Rectal smooth muscle tissue (tissue), 1 donor: Measurements from ENCODE around the gene ZNF862.

Experiments
- H3K27ac ChIP-seq: one replicate; pipeline ENCODE4 v1.7.0; 2013; ENCODE audit warnings: low read depth, low read length, inconsistent platforms
- H3K27me3 ChIP-seq: one replicate; pipeline ENCODE4 v1.7.0; 2013; ENCODE audit warnings: low read length; ENCODE audit not compliant: control insufficient read depth, insufficient read depth
- H3K36me3 ChIP-seq: one replicate; pipeline ENCODE4 v1.7.0; 2013; ENCODE audit warnings: low read length; ENCODE audit not compliant: control insufficient read depth, insufficient read depth
- H3K4me1 ChIP-seq: one replicate; pipeline ENCODE4 v1.7.0; 2013; ENCODE audit warnings: low read length; ENCODE audit not compliant: control insufficient read depth, insufficient read depth
- H3K4me3 ChIP-seq: one replicate; pipeline ENCODE4 v1.7.0; 2013; ENCODE audit warnings: low read length
- H3K9ac ChIP-seq: one replicate; pipeline ENCODE4 v1.7.0; 2013; ENCODE audit warnings: low read length

The ZNF862 gene

DNA sequence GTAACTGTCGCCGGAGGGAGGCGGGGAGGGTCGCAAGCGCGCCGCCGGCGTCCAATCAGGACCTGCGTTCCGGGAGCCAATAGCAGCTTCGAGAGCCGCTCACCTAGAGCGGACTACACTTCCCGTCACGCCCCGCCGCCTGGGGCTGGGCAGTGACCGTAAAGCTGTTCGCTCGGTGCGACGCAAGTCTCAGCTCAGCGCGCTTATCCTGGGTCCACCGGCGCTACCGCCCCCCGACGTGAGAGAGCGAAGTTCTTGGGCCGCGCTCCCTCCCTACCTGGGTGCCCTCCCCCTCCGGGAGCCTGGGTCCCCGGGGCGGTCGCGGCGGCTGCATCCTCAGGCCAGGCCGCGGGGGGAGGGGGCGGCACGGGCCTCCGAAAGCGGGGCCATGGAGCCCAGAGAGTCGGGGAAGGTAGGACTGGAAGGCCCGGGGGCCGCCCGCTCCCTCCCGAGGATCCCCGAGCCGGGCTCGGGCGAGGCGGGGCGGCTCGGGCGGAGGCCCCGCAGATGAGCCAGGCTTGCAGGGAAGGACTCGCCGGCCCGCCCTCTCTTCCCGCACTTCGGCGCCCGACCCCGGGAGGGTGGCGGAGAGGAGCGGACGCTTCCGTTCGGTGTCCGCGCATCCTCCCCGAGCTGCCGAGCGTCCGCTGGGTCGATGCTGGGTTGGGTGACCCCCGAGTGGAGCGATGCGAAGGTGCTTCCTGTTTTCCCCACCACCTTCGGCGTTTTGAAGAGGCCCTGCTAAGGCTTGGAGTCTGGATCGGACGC, at the start of gene ZNF862:
Gene ZNF862, plus strand, starts transcription at position 152 of the 768 bp plus-strand sequence. Its CDS starts 237 bp downstream, at position 389.
- Histone ChIP-seq H3K27me3 (no peaks in the 10 kb centered on the region), H3K4me3 (peak within 1 kb of the TSS; percentile 72), H3K4me1 (peaks cover 10% of the 10 kb centered on the region), H3K36me3 (no peaks in the 10 kb centered on the region), H3K27ac (peak within 1 kb of the TSS; percentile 90), H3K9ac (peak within 1 kb of the TSS; percentile 42)

DNA sequence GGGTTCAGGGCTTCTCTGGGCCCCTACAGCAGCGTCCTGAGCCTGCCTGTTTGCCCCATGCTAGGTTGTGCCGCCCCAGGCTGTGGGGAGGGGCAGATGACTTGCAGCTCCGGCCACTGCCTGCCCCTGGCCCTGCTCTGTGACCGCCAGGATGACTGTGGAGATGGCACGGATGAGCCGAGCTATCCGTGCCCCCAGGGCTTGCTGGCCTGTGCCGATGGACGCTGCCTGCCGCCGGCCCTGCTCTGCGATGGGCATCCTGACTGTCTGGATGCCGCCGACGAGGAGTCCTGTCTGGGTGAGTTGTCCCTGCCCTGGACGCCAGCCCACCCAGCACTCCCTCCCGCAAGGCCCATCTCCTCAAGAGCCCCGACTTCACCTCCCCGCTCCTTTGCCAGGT, 49.1 kb upstream of the ZNF862 start:
- H3K4me1 ChIP-seq = no peaks in the 10 kb centered on the region
- no peak overlapping the region for H3K27ac ChIP-seq

DNA sequence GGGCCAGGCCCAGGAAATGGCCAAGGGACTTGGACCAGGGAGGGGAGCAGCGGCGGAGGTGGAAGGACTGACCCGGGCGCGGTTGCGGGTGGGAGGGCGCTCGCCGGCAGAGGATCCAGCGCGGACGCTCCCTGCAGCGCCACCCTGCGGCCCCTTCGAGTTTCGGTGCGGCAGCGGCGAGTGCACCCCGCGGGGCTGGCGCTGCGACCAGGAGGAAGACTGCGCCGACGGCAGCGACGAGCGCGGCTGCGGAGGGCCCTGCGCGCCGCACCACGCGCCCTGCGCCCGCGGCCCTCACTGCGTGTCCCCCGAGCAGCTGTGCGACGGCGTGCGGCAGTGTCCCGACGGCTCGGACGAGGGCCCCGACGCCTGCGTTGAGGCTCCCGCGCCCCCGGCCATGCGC, 48.0 kb upstream of the ZNF862 start:
- Histone ChIP-seq H3K27ac (no peak overlapping the region), H3K36me3 (no peaks in the 10 kb centered on the region), H3K4me3 (no peak overlapping the region), H3K4me1 (no peaks in the 10 kb centered on the region), H3K27me3 (peaks cover 26% of the 10 kb centered on the region), H3K9ac (no peak overlapping the region)

More for the DNA sequence above, 49.1 kb upstream of the ZNF862 start:
- Histone ChIP-seq H3K27me3 (peaks cover 26% of the 10 kb centered on the region), H3K36me3 (no peaks in the 10 kb centered on the region), H3K4me3 (no peak overlapping the region), H3K9ac (no peak overlapping the region)

DNA sequence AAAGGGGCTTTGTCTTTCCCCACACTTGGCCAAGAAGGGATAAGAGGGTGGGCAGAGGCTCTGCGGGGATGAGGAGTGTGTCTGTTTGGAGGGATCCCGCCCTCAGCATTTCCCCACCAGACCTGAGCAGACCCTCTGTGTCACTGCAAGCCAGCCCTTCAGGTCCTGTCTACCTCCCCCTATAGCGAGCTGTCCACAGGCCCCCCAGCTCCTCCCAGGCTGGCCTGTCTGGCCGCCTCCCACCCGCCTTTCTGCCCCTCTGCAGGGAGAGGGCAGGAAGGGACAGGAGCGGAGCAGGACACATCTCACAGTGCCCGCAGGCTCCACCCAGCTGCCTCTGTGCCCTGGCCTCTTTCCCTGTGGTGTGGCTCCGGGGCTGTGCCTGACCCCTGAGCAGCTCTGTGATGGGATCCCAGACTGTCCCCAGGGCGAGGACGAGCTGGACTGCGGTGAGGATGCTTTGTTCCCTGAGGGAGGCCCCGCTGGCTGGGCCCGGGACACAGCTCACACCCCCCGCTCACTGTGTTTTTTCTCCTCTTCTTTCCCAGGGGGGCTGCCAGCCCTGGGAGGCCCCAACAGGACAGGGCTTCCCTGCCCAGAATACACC, 47.3 kb upstream of the ZNF862 start:
- Histone ChIP-seq H3K4me1 (no peaks in the 10 kb centered on the region), H3K36me3 (no peaks in the 10 kb centered on the region), H3K27me3 (peaks cover 26% of the 10 kb centered on the region), H3K9ac (no peak overlapping the region), H3K27ac (no peak overlapping the region), H3K4me3 (no peak overlapping the region)

DNA sequence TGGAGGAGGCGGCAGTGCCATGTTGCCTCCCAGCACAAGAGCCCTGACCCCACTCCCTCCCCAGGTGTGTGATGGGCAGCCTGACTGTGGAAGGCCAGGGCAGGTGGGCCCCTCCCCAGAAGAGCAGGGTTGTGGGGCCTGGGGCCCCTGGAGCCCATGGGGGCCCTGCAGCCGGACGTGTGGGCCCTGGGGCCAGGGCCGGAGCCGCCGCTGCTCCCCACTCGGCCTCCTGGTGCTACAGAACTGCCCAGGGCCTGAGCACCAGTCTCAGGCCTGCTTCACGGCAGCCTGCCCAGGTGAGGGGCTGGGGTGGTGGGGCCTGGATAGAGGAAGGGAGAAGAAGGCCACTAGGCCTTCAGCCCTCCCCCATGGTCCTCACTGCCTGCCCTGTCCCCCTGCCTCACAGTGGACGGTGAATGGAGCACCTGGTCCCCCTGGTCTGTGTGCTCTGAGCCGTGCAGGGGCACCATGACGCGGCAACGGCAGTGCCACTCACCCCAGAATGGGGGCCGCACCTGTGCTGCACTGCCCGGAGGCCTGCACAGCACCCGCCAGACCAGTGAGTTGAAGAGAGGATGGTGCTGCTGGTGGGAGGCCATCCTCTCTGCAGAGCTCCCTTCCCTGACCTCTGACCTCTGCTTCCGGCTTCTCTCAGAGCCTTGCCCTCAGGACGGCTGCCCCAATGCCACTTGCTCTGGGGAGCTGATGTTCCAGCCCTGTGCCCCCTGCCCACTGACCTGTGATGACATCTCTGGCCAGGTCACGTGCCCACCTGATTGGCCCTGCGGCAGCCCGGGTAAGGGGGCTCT, 46.6 kb upstream of the ZNF862 start:
- H3K9ac ChIP-seq = no peak overlapping the region
- no peaks in the 10 kb centered on the region for H3K36me3 ChIP-seq
- H3K4me1 ChIP-seq = no peaks in the 10 kb centered on the region
- no peak overlapping the region for H3K27ac ChIP-seq
- peaks cover 28% of the 10 kb centered on the region for H3K27me3 ChIP-seq
- H3K4me3 ChIP-seq = no peak overlapping the region

DNA sequence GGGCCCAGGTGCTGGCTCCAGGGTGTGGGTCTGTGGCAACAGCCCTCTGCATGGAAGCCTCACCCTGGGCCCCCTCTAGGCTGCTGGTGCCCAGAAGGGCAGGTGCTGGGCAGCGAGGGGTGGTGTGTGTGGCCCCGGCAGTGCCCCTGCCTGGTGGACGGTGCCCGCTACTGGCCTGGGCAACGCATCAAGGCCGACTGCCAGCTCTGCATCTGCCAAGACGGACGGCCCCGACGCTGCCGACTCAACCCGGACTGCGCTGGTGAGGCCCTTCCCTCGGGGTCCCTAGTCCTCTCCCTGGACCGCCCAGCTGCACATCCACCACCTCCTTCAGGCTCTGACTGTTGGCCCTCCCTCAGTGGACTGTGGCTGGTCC, 46.0 kb upstream of the ZNF862 start:
- Histone ChIP-seq H3K4me3 (no peak overlapping the region), H3K36me3 (no peaks in the 10 kb centered on the region), H3K27me3 (peaks cover 28% of the 10 kb centered on the region), H3K4me1 (no peaks in the 10 kb centered on the region), H3K27ac (no peak overlapping the region), H3K9ac (no peak overlapping the region)

DNA sequence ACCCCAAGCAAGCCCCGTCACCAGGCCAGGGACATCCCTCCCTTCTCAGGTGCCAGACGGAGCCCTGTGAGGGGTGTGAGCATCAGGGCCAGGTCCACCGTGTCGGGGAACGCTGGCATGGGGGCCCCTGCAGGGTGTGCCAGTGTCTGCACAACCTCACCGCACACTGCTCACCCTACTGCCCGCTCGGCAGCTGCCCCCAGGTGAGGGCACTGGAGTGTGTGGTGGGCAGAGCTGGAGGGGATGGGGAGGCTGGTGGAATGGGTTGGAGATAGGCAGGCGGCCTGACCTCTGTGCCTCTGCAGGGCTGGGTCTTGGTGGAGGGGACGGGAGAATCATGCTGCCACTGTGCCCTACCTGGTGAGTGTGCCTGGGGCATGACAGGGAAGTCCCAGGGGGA, 44.9 kb upstream of the ZNF862 start:
- no peaks in the 10 kb centered on the region for H3K4me1 ChIP-seq
- H3K36me3 ChIP-seq = no peaks in the 10 kb centered on the region
- no peak overlapping the region for H3K9ac ChIP-seq
- H3K4me3 ChIP-seq = no peak overlapping the region
- H3K27me3 ChIP-seq = peaks cover 26% of the 10 kb centered on the region
- no peak overlapping the region for H3K27ac ChIP-seq

DNA sequence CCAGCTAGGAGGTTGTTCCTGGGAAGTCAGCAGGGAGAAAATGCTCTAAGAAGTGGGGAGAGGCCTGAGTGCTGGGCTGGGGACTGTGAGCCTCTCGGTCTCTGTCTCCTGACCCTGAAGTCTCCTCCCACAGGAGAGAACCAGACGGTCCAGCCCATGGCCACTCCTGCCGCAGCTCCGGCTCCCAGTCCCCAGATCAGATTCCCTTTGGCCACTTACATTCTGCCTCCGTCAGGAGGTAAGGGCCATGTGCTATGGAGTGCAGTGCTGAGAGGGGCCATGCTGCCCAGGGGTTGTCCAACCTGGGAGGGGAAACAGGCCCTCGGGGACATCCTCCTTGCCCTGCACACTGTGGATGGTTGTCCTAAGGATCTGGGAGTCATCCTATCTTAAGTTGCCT, 43.5 kb upstream of the ZNF862 start:
- H3K27ac ChIP-seq = no peak overlapping the region
- no peak overlapping the region for H3K4me3 ChIP-seq

DNA sequence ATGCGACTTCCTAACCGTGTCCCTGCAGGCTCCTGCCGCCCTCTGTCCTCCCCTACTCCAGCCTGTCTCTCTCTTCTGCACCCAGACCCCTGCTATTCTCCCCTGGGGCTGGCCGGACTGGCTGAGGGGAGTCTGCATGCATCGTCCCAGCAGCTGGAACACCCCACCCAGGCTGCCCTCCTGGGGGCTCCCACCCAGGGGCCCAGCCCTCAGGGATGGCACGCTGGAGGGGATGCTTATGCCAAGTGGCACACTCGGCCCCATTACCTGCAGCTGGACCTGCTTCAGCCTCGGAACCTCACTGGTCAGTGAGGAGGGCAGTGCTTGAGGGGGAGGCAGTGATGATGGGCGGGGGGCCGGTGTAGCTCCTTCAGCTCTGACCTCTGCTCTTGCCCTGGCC, 43.0 kb upstream of the ZNF862 start:
- Histone ChIP-seq H3K27ac (no peak overlapping the region), H3K4me3 (no peak overlapping the region), H3K36me3 (no peaks in the 10 kb centered on the region), H3K4me1 (no peaks in the 10 kb centered on the region), H3K9ac (no peak overlapping the region), H3K27me3 (peaks cover 13% of the 10 kb centered on the region)

More for the DNA sequence above, 43.5 kb upstream of the ZNF862 start:
- no peak overlapping the region for H3K9ac ChIP-seq
- peaks cover 17% of the 10 kb centered on the region for H3K27me3 ChIP-seq
- H3K36me3 ChIP-seq = no peaks in the 10 kb centered on the region
- no peaks in the 10 kb centered on the region for H3K4me1 ChIP-seq

DNA sequence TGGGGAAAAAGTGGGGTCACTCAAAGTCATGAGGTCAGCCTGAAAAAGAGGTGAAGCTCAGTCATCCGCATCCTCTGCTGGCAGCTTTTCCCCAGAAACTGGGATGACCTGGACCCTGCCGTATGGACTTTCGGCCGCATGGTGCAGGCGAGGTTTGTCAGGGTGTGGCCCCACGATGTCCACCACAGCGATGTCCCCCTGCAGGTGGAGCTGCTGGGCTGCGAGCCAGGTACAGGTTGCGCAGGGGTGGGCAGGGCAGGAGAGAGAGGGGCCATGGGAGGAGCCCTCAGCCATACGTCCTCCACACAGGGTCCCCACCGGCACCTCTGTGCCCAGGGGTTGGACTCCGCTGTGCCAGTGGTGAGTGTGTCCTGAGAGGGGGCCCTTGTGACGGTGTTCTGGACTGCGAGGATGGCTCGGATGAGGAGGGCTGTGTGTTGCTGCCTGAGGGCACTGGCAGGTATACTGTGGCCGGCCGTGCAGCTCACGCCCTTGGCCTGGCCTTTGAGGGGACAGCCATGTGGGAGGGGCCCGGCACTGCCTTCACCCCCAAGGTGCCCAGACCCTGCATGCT, 41.8 kb upstream of the ZNF862 start:
- H3K4me3 ChIP-seq = no peak overlapping the region
- no peaks in the 10 kb centered on the region for H3K4me1 ChIP-seq
- H3K36me3 ChIP-seq = no peaks in the 10 kb centered on the region
- no peak overlapping the region for H3K9ac ChIP-seq
- H3K27ac ChIP-seq = no peak overlapping the region
- H3K27me3 ChIP-seq = peaks cover 3% of the 10 kb centered on the region

DNA sequence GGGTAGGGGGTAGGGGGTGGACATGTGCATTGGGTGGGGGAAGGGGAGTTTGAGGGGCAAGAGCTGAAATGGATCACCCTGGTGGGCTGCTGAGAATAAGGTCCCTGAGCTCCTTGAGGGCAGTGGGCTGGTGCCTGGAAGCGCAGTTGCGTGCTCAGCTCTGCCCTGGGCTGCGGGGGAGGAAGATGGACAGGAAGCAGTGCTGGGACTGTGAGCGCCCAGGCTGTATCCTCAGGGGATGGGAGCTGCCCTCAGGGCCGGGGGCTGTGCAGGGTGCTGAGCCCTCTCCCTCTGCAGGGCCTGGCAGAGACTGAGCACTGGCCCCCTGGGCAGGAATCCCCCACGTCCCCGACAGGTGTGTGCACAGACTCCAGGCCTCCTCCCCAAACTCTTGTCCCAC, 40.4 kb upstream of the ZNF862 start:
- no peaks in the 10 kb centered on the region for H3K4me1 ChIP-seq
- no peak overlapping the region for H3K4me3 ChIP-seq
- H3K36me3 ChIP-seq = no peaks in the 10 kb centered on the region
- H3K27me3 ChIP-seq = peaks cover 3% of the 10 kb centered on the region
- H3K27ac ChIP-seq = no peak overlapping the region
- no peak overlapping the region for H3K9ac ChIP-seq

DNA sequence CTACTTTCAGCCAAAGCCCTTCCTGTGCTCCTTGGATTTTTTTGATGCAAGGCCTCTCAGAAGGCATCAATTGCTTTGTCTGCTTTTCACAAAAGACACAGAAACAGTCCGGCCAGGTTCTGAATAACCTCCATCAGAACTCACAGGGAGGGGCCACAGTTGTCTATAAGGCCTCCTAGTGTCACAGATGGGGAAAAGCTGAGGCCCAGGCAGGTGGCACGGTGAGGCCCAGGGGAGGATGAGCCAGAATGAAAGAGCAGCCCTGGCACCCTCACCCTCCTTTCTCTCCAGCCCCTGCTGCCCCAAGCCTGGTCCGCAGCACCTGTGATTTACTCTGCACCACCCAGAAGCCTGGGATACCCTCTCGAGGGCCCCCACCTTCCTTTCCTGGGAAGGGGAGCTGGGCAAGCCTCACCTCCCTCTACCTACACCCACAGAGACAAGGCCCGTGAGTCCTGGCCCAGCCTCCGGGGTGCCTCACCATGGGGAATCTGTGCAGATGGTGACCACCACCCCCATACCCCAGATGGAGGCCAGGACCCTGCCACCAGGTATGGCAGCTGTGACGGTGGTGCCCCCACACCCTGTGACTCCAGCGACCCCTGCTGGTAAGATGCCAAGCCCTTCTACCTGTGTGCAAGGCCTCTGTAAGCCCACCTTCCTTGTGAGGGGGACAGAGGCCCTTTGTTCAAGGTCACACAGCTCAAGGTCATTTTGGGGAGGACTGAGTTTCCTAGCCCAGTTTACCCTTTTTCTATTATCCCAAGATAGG, 38.6 kb upstream of the ZNF862 start:
- Histone ChIP-seq H3K9ac (no peak overlapping the region), H3K4me3 (no peak overlapping the region), H3K27me3 (peaks cover 3% of the 10 kb centered on the region), H3K27ac (no peak overlapping the region), H3K36me3 (no peaks in the 10 kb centered on the region), H3K4me1 (no peaks in the 10 kb centered on the region)
